Measurements from ENCODE around the gene RAP1A.
A peak's percentile ranks its signal among the peaks of the same experiment; 100 is the strongest.
"Not testable (repeated sequence)": the region's sequence is repeated elsewhere in the genome, so short reads cannot be mapped to it uniquely, and the experiment has no call there.

The RAP1A gene

DNA sequence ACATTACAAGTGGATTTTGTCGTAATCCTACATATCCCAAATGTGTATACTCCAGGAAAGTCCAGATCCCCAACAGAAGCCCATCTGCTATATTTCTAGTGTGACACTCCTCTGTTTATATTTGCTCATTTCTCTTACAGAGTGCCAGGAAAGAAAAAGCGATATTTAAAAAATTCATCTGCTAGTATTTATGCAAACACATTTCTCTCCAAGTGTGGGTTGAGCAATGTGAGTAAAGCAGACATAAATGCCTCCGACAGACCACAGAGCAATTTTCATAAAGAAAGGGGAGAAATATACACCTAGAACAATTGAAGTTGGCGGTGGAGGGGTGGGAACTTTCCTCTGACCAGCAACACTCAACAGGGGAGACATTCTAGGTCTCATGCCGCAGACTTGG is 22.2 kb upstream of the RAP1A start:
- no peak for DNase-seq (ENCODE audit: low read depth, low spot score)

- DNase-seq (ENCODE audit: low read depth, low spot score): no peak
Observed at GRCh38 chr1:111598544-111598943, 21.0 kb upstream of the RAP1A start.

- DNase-seq (ENCODE audit: low read depth, low spot score): no peak
Observed at GRCh38 chr1:111599781-111600693, 19.6 kb upstream of the RAP1A start.

DNA sequence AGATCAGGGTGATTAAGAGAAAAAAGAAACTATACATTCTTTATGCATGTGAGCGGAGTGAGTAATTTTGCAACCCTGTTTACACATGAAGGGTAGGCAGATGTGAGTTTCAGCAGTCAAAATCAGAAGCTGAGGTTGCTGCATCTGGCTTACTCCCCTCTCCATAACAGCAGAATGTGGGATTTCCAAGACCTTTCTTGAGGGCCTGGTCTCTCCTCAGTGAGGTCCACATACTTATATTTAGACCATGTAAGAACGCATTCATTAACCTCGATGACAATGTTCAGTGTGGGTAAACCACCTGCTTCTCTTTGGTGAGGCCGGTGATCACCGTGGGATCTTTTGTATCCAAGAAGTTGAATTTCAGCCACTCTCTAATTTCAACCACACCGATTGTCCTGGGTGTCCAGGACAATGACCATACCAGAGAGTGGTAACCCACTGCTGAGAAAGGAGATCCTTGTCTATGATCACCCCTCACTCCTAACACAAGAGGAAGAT is 18.7 kb upstream of the RAP1A start:
- no peak for DNase-seq (ENCODE audit: low read depth, low spot score)

GRCh38 chr1:111602302-111602701 is 17.3 kb upstream of the RAP1A start:
- DNase-seq (ENCODE audit: low read depth, low spot score): no peak

DNA sequence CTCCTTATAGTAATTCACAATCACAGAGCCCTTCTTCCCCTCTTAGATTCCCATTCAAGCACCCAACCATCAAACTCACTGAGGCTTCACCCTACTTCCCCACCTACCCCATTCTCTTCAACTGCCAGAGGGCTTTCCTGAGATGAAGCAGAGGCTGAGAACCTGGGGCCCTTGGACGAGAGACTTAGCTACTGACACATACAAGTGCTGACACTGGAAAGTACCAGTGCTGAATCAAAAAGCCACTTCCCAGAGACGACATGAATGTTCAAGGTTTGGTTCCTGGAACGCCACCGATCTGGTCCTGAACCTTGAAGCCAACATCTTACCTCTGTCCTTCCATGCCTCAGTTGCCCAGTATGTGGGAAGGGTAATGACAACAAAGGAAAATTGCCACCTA is 16.6 kb upstream of the RAP1A start:
- DNase-seq (ENCODE audit: low read depth, low spot score): no peak

- DNase-seq (ENCODE audit: low read depth, low spot score): no peak
Observed at GRCh38 chr1:111603979-111604378, 15.6 kb upstream of the RAP1A start.

GRCh38 chr1:111604931-111605330 is 14.7 kb upstream of the RAP1A start:
- peak; percentile 92 for DNase-seq (ENCODE audit: low read depth, low spot score)

GRCh38 chr1:111605576-111605975 is 14.0 kb upstream of the RAP1A start:
- DNase-seq (ENCODE audit: low read depth, low spot score): peak; percentile 70

DNA sequence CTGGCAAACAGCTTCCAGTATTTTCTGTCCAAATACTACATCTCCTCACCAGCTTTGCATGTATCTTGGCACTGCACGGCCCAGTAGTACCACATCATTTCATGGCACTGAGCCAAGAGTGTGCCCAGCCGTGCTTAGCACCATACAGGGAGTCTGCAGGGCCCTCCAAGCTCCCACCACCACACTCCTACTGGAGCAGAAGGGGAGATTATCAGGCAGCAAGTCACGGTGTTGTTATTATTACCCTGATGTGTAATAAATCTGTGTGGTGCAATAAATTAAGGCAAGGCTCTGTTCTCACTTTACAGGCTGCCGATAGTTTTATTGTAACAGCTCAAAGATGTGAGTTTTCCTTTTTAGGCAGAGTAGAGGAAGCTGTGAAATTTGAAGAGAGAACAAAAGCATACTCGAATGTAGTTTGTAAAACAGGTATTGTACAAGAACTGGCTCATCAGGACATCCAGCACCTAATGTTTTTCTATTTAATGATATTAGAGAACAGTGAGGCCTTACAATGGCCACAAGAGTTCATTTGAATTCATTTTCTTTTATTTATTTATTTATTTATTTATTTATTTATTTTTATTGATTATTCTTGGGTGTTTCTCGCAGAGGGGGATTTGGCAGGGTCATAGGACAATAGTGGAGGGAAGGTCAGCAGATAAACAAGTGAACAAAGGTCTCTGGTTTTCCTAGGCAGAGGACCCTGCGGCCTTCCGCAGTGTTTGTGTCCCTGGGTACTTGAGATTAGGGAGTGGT is 13.0 kb upstream of the RAP1A start:
- DNase-seq (ENCODE audit: low read depth, low spot score): not testable (repeated sequence)

- not testable (repeated sequence) for DNase-seq (ENCODE audit: low read depth, low spot score)
Observed at GRCh38 chr1:111608528-111608927, 11.1 kb upstream of the RAP1A start.

DNA sequence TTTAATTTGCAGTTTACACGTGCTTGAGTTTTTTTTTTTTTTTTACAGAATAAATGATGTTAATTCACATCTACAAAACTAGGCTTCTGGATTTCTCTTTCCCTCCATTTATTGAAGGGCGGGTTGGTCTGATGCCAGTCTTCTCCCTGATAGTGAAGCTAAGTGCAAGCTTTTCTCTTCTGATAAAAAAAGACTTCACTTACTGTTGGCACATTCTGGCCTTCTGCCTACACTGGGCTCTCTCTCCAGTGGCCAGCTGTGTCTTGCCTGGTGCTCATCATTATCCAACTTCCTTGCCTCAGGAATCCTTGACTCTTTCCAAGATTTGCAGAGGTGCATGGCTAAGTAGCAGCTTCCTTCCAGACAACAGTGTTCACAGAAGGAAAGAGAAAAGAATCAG is 7.6 kb upstream of the RAP1A start:
- no peak for DNase-seq (ENCODE audit: low read depth, low spot score)

GRCh38 chr1:111615870-111616715 is 3.5 kb upstream of the RAP1A start:
- DNase-seq (ENCODE audit: low read depth, low spot score): no peak

DNA sequence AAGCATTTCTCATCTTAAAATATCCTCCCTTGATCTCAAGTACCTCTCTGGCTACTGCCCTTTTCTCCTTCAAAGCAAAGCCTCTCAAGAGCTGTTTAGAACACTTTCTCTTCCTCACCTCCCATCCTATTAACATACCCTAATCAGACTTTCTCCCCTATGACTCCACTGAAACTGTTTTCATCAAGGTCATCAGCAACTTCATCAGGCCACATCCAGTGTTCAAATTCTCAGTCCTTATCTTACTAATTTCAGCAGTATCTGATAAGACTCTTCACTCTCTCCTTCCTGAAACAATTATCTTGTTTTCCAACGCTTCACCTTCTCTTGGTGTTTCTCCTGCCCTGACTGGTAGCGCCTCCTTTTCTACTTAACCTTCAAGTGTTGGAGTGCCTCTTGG is 1.5 kb upstream of the RAP1A start:
- no peak for DNase-seq (ENCODE audit: low read depth, low spot score)

- no peak for DNase-seq (ENCODE audit: low read depth, low spot score)
Observed at GRCh38 chr1:111618961-111619634, 491 bp upstream of the RAP1A start.

DNA sequence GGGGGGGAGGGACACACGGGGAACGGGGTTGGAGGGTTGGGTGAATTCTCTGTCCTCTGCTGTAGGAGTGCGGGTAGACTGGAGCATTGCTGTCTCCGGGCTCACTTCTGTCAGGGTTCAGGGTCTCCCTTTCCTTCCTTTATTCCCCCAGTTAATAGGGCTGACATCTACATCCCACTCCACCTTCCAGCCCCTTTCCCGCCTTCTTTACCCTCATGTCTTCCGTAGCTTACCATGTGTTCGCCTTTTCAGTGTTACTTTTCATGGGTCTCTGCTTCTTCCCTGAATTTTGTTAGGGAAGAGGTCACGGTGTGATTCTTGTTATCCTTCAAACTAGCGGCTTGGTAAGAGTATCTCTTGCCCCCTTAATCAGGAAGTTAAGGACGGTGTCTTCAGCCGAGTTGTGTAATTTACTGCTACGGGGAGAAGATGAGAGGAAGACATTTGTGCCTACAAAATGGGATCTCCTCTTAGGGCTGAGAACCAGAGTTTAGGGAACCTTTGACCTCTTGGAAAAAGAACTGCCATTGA is 917 bp downstream of the RAP1A start:
- DNase-seq (ENCODE audit: low read depth, low spot score): no peak

GRCh38 chr1:111621050-111621449 is 1.5 kb downstream of the RAP1A start:
- DNase-seq (ENCODE audit: low read depth, low spot score): no peak

GRCh38 chr1:111622166-111622565 is 2.6 kb downstream of the RAP1A start:
- DNase-seq (ENCODE audit: low read depth, low spot score): no peak

DNA sequence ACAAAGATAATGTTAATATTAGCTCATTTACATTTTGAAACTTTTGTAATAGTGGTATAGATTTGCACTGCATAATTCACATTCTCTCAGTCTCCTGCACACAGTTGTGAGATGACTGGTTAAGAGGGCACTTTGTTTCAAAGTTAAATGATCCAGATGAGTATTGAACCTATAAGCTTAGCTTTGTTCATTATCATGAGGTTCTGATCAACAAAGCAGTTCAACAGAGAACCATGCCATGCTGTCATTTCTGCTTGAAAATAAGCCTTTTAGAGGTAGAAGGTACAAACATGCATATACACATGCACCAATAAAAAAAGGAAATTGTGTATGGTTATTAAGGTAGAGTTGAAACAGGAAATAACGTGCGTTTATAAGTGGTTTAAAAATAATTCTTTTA is 4.8 kb downstream of the RAP1A start:
- no peak for DNase-seq (ENCODE audit: low read depth, low spot score)

DNA sequence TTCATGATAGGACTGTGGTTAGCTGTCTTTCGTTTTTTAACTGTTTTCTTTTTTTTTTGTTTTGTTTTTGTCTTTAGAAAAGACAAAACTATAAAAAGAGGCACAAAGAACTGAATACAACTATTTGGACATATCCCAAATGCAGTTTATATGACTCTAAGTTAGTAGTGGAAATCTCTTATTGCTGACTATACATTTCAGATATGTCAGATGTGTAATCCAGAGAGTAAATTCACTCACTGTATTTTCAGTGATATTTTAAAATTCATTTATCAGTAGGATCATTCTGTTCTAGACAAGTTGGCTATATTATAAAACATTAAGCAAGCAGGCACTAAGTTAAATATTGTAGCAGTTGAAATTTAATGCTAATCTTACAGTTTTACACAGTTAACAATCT is 5.7 kb downstream of the RAP1A start:
- no peak for DNase-seq (ENCODE audit: low read depth, low spot score)

DNA sequence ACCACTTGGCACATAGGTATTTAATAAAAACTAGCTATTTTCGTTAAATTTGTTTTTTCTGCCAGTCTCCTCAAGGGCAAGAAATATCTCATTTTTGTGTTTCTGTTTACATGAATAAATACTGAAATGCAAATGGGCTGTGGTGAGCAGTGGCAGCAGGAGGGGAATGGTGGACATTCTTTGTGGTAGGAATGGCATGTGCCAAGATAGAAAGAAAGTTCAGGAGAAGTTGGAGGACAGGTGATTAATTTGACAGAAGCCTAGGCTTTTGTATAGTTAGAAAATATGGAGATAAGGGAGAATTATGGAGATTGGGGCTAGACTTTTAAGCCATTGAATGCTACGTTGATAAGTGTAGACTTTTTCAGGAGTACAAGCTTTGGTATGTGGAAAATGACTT is 8.6 kb downstream of the RAP1A start:
- DNase-seq (ENCODE audit: low read depth, low spot score): peak; percentile 81

Data from astrocyte of the hippocampus (primary cell).